ENCODE measurements around the gene LPO.

Gene LPO

GRCh38 chr17:58312021-58312630 lies 73.7 kb downstream of the LPO start:
- TF ChIP-seq FOXP2 (optimal IDR thresholded peaks at IDR 0.05; ENCODE audit: borderline replicate concordance, extremely low read depth, extremely low read length, insufficient read depth), result no peak
- TF ChIP-seq SIN3A (IDR thresholded peaks at IDR 0.05; ENCODE audit: borderline replicate concordance, insufficient read depth, low read length), result no peak
- TF ChIP-seq POLR2AphosphoS5 (IDR thresholded peaks at IDR 0.05; ENCODE audit: low read depth, low read length), result no peak
- no peak for TF ChIP-seq REST (IDR thresholded peaks at IDR 0.05; ENCODE audit: insufficient read depth in 1 of 2, low read depth in 2 of 2, low read length in 2 of 2)
- TF ChIP-seq TAF1 (IDR thresholded peaks at IDR 0.05; ENCODE audit: borderline replicate concordance, insufficient read depth, low read length), result no peak

GRCh38 chr17:58312829-58313228 lies 74.4 kb downstream of the LPO start:
- no peak for TF ChIP-seq REST (IDR thresholded peaks at IDR 0.05; ENCODE audit: insufficient read depth in 1 of 2, low read depth in 2 of 2, low read length in 2 of 2)
- no peak for TF ChIP-seq SIN3A (IDR thresholded peaks at IDR 0.05; ENCODE audit: borderline replicate concordance, insufficient read depth, low read length)
- no peak for TF ChIP-seq FOXP2 (optimal IDR thresholded peaks at IDR 0.05; ENCODE audit: borderline replicate concordance, extremely low read depth, extremely low read length, insufficient read depth)

- TF ChIP-seq SIN3A (IDR thresholded peaks at IDR 0.05; ENCODE audit: borderline replicate concordance, insufficient read depth, low read length), result no peak
- no peak for TF ChIP-seq TAF1 (IDR thresholded peaks at IDR 0.05; ENCODE audit: borderline replicate concordance, insufficient read depth, low read length)
- TF ChIP-seq REST (IDR thresholded peaks at IDR 0.05; ENCODE audit: insufficient read depth in 1 of 2, low read depth in 2 of 2, low read length in 2 of 2), result no peak
- no peak for TF ChIP-seq FOXP2 (optimal IDR thresholded peaks at IDR 0.05; ENCODE audit: borderline replicate concordance, extremely low read depth, extremely low read length, insufficient read depth)
- TF ChIP-seq POLR2AphosphoS5 (IDR thresholded peaks at IDR 0.05; ENCODE audit: low read depth, low read length), result no peak
Observed at GRCh38 chr17:58313815-58314705, 75.7 kb downstream of the LPO start.

DNA sequence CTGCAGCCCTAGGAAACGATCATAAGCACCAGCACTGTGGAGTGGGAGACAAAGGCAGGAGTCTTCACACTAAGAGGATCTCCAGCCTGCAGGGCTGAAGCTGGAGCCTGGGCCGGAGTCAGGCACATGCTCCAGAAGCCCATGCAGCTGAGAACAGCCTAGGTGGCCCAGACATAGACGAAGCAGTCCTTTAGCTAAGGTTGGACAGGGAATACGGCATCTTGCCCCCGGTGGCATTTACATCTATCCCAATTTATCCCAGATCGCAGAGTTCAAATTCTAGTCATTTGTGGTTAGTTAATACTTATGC lies 76.3 kb downstream of the LPO start:
- no peak for TF ChIP-seq REST (IDR thresholded peaks at IDR 0.05; ENCODE audit: insufficient read depth in 1 of 2, low read depth in 2 of 2, low read length in 2 of 2)
- no peak for TF ChIP-seq FOXP2 (optimal IDR thresholded peaks at IDR 0.05; ENCODE audit: borderline replicate concordance, extremely low read depth, extremely low read length, insufficient read depth)
- no peak for TF ChIP-seq SIN3A (IDR thresholded peaks at IDR 0.05; ENCODE audit: borderline replicate concordance, insufficient read depth, low read length)
- no peak for TF ChIP-seq TAF1 (IDR thresholded peaks at IDR 0.05; ENCODE audit: borderline replicate concordance, insufficient read depth, low read length)
- no peak for TF ChIP-seq POLR2AphosphoS5 (IDR thresholded peaks at IDR 0.05; ENCODE audit: low read depth, low read length)

All from PFSK-1 (cell line).